Measurements from ENCODE around the gene PIEZO1. TPM values are rescaled to one million over a fixed set of nuclear protein-coding genes. Genes with fewer than 3 reads are reported as not detected.

The PIEZO1 gene
- total RNA-seq, 1 donor from 2014 or later: 5.5 TPM

- Histone ChIP-seq H3K36me3 (no peaks in the 10 kb centered on the region), H3K27me3 (no peaks in the 10 kb centered on the region), H3K79me2 (ENCODE audit: low read depth) (no peaks in the 10 kb centered on the region), H3K4me3 (no peak overlapping the region), H3K9me3 (ENCODE audit: low read depth) (no peaks in the 10 kb centered on the region), H3K4me2 (no peak overlapping the region), H2AFZ (replicated peaks) (no peak overlapping the region), H3K9ac (no peak overlapping the region), H3F3A (ENCODE audit: low read depth) (no peaks in the 10 kb centered on the region), H4K20me1 (ENCODE audit: low read depth) (no peaks in the 10 kb centered on the region), H3K4me1 (no peaks in the 10 kb centered on the region), H3K27ac (no peak overlapping the region)
- TF ChIP-seq CTCF (IDR thresholded peaks at IDR 0.05): no peak
- TF ChIP-seq EZH2 (IDR thresholded peaks at IDR 0.05): no peak
- TF ChIP-seq EZH2phosphoT487 (IDR thresholded peaks at IDR 0.05): no peak
- Mint-ChIP-seq H3K36me3 (no peaks in the 10 kb centered on the region), H3K4me1 (peaks cover 3% of the 10 kb centered on the region), H3K4me3 (no peak overlapping the region), H3K27me3 (ENCODE audit: insufficient read depth, low read depth) (peaks cover 2% of the 10 kb centered on the region), H3K27ac (no peak overlapping the region), H3K9me3 (no peaks in the 10 kb centered on the region)
- no peak for DNase-seq (ENCODE audit: low spot score)
These were observed 59.2 kb downstream of the PIEZO1 start for GRCh38 chr16:88725609-88726407.

GRCh38 chr16:88724855-88725555, 60.0 kb downstream of the PIEZO1 start:
- Histone ChIP-seq H4K20me1 (ENCODE audit: low read depth) (no peaks in the 10 kb centered on the region), H3K4me3 (no peak overlapping the region), H3K9me3 (ENCODE audit: low read depth) (no peaks in the 10 kb centered on the region), H3K27ac (no peak overlapping the region), H3K4me1 (no peaks in the 10 kb centered on the region), H2AFZ (replicated peaks) (no peak overlapping the region), H3K79me2 (ENCODE audit: low read depth) (no peaks in the 10 kb centered on the region), H3K4me2 (no peak overlapping the region), H3K27me3 (no peaks in the 10 kb centered on the region), H3K9ac (no peak overlapping the region), H3F3A (ENCODE audit: low read depth) (no peaks in the 10 kb centered on the region), H3K36me3 (no peaks in the 10 kb centered on the region)
- DNase-seq (ENCODE audit: low spot score): no peak
- no peak overlapping the region for H3K4me3 Mint-ChIP-seq
- no peaks in the 10 kb centered on the region for H3K9me3 Mint-ChIP-seq
- peaks cover 2% of the 10 kb centered on the region for H3K27me3 Mint-ChIP-seq (ENCODE audit: insufficient read depth, low read depth)
- H3K4me1 Mint-ChIP-seq: peaks cover 3% of the 10 kb centered on the region
- TF ChIP-seq EZH2 (IDR thresholded peaks at IDR 0.05) (no peak), EZH2phosphoT487 (IDR thresholded peaks at IDR 0.05) (no peak), CTCF (IDR thresholded peaks at IDR 0.05) (no peak)
- no peak overlapping the region for H3K27ac Mint-ChIP-seq
- no peaks in the 10 kb centered on the region for H3K36me3 Mint-ChIP-seq

- Mint-ChIP-seq H3K4me1 (peaks cover 3% of the 10 kb centered on the region), H3K36me3 (no peaks in the 10 kb centered on the region), H3K27me3 (ENCODE audit: insufficient read depth, low read depth) (peaks cover 2% of the 10 kb centered on the region), H3K9me3 (no peaks in the 10 kb centered on the region), H3K27ac (no peak overlapping the region), H3K4me3 (no peak overlapping the region)
- Histone ChIP-seq H3K79me2 (ENCODE audit: low read depth) (no peaks in the 10 kb centered on the region), H3K4me1 (no peaks in the 10 kb centered on the region), H3K4me2 (no peak overlapping the region), H3K27ac (no peak overlapping the region), H3K4me3 (no peak overlapping the region), H4K20me1 (ENCODE audit: low read depth) (no peaks in the 10 kb centered on the region), H3K27me3 (no peaks in the 10 kb centered on the region), H3K9ac (no peak overlapping the region), H3K36me3 (no peaks in the 10 kb centered on the region), H3K9me3 (ENCODE audit: low read depth) (no peaks in the 10 kb centered on the region), H3F3A (ENCODE audit: low read depth) (no peaks in the 10 kb centered on the region), H2AFZ (replicated peaks) (no peak overlapping the region)
- DNase-seq (ENCODE audit: low spot score): no peak
- TF ChIP-seq CTCF (IDR thresholded peaks at IDR 0.05) (no peak), EZH2 (IDR thresholded peaks at IDR 0.05) (no peak), EZH2phosphoT487 (IDR thresholded peaks at IDR 0.05) (no peak)
These were observed 61.1 kb downstream of the PIEZO1 start for GRCh38 chr16:88723911-88724310.
